Progenitor cell of endocrine pancreas (in vitro differentiated cells): Measurements from ENCODE around the gene FCHSD2. TPM values are rescaled to one million over a fixed set of nuclear protein-coding genes. Genes with fewer than 3 reads are reported as not detected.
A peak's percentile ranks its signal among the peaks of the same experiment; 100 is the strongest.
"Not testable (repeated sequence)": the region's sequence is repeated elsewhere in the genome, so short reads cannot be mapped to it uniquely, and the experiment has no call there.

Experiments used
- DNase-seq: peaks from one replicate; pipeline ENCODE4 v3.0.0; 2021; ENCODE audit warnings: low spot score; ENCODE audit not compliant: unreplicated experiment
- H3K27ac Mint-ChIP-seq: 2 replicates; pipeline ENCODE4 v1.8.0; 2021; ENCODE audit warnings: mild to moderate bottlenecking, moderate library complexity, mixed read lengths
- H3K27me3 Mint-ChIP-seq: 2 replicates; pipeline ENCODE4 v1.8.0; 2021; ENCODE audit warnings: mixed read lengths
- H3K36me3 Mint-ChIP-seq: 2 replicates; pipeline ENCODE4 v1.8.0; 2022; ENCODE audit warnings: mixed read lengths; ENCODE audit not compliant: insufficient read depth
- H3K4me1 Mint-ChIP-seq: 2 replicates; pipeline ENCODE4 v1.8.0; 2021; ENCODE audit warnings: low read depth, mixed read lengths
- H3K4me3 Mint-ChIP-seq: 2 replicates; pipeline ENCODE4 v1.8.0; 2021; ENCODE audit warnings: low read depth, mild to moderate bottlenecking, moderate library complexity, mixed read lengths
- H3K9me3 Mint-ChIP-seq: 2 replicates; pipeline ENCODE4 v1.8.0; 2021; ENCODE audit warnings: low read depth, mixed read lengths
- total RNA-seq: library from RNA; stranded (reverse); gene quantifications from 2 replicates; pipeline ENCODE4 v1.2.1, GENCODE V29; 2021
- TF ChIP-seq, protein P1 (sequence below): fragments of 200-600 bp; sonication (generic); IDR thresholded peaks from one replicate; pipeline ENCODE4 v1.5.0; 2021; ENCODE audit warnings: antibody characterized with exemption, mild to moderate bottlenecking; ENCODE audit not compliant: unreplicated experiment

Gene FCHSD2
- total RNA-seq, 1 donor from 2014 or later, result 35.4 TPM

GRCh38 chr11:72793076-72793424, 349.1 kb downstream of the FCHSD2 start:
- no peaks in the 10 kb centered on the region for H3K9me3 Mint-ChIP-seq
- no peaks in the 10 kb centered on the region for H3K27me3 Mint-ChIP-seq
- TF ChIP-seq, protein P1, sequence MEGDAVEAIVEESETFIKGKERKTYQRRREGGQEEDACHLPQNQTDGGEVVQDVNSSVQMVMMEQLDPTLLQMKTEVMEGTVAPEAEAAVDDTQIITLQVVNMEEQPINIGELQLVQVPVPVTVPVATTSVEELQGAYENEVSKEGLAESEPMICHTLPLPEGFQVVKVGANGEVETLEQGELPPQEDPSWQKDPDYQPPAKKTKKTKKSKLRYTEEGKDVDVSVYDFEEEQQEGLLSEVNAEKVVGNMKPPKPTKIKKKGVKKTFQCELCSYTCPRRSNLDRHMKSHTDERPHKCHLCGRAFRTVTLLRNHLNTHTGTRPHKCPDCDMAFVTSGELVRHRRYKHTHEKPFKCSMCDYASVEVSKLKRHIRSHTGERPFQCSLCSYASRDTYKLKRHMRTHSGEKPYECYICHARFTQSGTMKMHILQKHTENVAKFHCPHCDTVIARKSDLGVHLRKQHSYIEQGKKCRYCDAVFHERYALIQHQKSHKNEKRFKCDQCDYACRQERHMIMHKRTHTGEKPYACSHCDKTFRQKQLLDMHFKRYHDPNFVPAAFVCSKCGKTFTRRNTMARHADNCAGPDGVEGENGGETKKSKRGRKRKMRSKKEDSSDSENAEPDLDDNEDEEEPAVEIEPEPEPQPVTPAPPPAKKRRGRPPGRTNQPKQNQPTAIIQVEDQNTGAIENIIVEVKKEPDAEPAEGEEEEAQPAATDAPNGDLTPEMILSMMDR, result no peak
- peaks cover 13% of the 10 kb centered on the region for H3K4me1 Mint-ChIP-seq
- H3K4me3 Mint-ChIP-seq, result no peak overlapping the region
- H3K36me3 Mint-ChIP-seq, result no peaks in the 10 kb centered on the region
- no peak for DNase-seq
- peak overlapping the region; percentile 99 for H3K27ac Mint-ChIP-seq

DNA sequence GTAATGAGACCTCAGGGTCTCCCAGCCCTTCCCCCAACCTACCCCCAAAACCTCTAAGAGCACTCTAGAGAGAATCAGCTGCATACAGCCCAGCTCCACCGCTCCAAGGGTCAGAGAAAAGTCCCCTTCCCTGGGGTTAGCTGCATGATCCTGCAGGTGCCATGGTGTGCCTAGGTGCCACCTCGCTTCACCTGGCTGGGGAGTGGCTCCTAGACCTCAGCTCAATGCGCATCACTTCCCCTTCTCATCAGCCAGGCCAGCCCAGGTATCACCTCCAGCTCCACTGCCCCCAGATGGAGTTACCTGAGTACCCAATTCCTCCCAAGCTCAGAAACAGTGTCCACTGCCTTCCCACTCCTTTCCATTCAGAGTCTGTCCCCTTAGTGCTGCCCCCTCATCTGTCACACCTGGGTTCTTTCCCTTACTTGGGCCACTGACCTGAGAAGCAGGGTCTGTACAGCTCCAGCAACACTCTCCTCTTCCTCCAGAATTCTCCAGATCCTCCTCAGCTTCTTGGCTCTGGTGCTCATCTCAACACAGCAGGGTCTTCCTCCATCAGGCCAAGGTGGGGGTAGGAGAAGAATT, 349.6 kb downstream of the FCHSD2 start:
- no peak overlapping the region for H3K4me3 Mint-ChIP-seq
- H3K9me3 Mint-ChIP-seq, result no peaks in the 10 kb centered on the region
- H3K27me3 Mint-ChIP-seq, result no peaks in the 10 kb centered on the region
- peaks cover 16% of the 10 kb centered on the region for H3K4me1 Mint-ChIP-seq
- no peak for DNase-seq
- no peaks in the 10 kb centered on the region for H3K36me3 Mint-ChIP-seq
- TF ChIP-seq, protein P1, result no peak
- H3K27ac Mint-ChIP-seq, result peak overlapping the region; percentile 24

- DNase-seq, H3K4me3 Mint-ChIP-seq, H3K9me3 Mint-ChIP-seq, H3K27ac Mint-ChIP-seq, H3K36me3 Mint-ChIP-seq, H3K27me3 Mint-ChIP-seq: not testable (repeated sequence)
- peaks cover 29% of the 10 kb centered on the region for H3K4me1 Mint-ChIP-seq
Observed at GRCh38 chr11:72791228-72791627, 350.9 kb downstream of the FCHSD2 start.

- H3K4me3 Mint-ChIP-seq, result no peak overlapping the region
- no peaks in the 10 kb centered on the region for H3K27me3 Mint-ChIP-seq
- H3K36me3 Mint-ChIP-seq, result no peaks in the 10 kb centered on the region
- TF ChIP-seq, protein P1, result no peak
- no peak overlapping the region for H3K27ac Mint-ChIP-seq
- no peak for DNase-seq
- peaks cover 37% of the 10 kb centered on the region for H3K4me1 Mint-ChIP-seq
- no peaks in the 10 kb centered on the region for H3K9me3 Mint-ChIP-seq
Observed at GRCh38 chr11:72789493-72790131, 352.5 kb downstream of the FCHSD2 start.

GRCh38 chr11:72788241-72788640, 353.9 kb downstream of the FCHSD2 start:
- Mint-ChIP-seq H3K9me3 (no peaks in the 10 kb centered on the region), H3K27me3 (no peaks in the 10 kb centered on the region), H3K4me1 (peaks cover 34% of the 10 kb centered on the region), H3K27ac (peak overlapping the region; percentile 99), H3K4me3 (no peak overlapping the region), H3K36me3 (no peaks in the 10 kb centered on the region)
- DNase-seq, result no peak
- TF ChIP-seq, protein P1, result no peak
